ENCODE data around the gene GABRD. TPM values are rescaled to one million over a fixed set of nuclear protein-coding genes. Genes with fewer than 3 reads are reported as not detected.

The GABRD gene
- total and polyA plus RNA-seq, 2 of the 13 experiments (the other 11 are each of a cell fraction or from before 2014, with no cell fraction given), result not detected

DNA sequence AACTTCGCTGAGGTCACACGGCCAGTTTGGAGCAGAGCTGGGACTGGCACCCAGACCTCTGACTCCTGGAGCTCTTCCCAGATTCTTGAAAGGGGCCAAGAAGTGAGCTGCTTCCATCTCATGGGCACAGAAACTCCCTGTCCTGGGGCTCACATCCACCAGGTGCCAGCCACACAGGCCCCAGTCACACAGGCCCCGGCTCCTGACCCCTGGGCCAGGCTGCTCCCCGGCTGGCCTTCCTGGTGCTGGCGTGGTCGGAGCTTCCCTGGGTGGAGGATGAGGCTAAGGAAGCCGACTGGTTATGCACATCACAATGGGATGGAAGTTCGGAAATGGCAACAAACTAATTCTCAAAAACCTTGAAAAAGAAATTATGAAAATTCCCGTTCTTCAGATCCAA is 3.0 kb upstream of the GABRD start (continued):
- TF ChIP-seq, protein P1, sequence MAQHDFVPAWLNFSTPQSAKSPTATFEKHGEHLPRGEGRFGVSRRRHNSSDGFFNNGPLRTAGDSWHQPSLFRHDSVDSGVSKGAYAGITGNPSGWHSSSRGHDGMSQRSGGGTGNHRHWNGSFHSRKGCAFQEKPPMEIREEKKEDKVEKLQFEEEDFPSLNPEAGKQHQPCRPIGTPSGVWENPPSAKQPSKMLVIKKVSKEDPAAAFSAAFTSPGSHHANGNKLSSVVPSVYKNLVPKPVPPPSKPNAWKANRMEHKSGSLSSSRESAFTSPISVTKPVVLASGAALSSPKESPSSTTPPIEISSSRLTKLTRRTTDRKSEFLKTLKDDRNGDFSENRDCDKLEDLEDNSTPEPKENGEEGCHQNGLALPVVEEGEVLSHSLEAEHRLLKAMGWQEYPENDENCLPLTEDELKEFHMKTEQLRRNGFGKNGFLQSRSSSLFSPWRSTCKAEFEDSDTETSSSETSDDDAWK (CRISPR knock-in tag; IDR thresholded peaks at IDR 0.05), result no peak
- TF ChIP-seq IKZF5 (CRISPR knock-in tag; IDR thresholded peaks at IDR 0.05) (no peak), ZNF780A (CRISPR knock-in tag; IDR thresholded peaks at IDR 0.05) (no peak), RNF219 (CRISPR knock-in tag; IDR thresholded peaks at IDR 0.05) (no peak), PBX3 (CRISPR knock-in tag; IDR thresholded peaks at IDR 0.05; ENCODE audit: borderline replicate concordance) (no peak), CERS6 (CRISPR knock-in tag; IDR thresholded peaks at IDR 0.05) (no peak), RXRB (CRISPR knock-in tag; IDR thresholded peaks at IDR 0.05; ENCODE audit: borderline replicate concordance) (no peak), ZNF891 (CRISPR knock-in tag; IDR thresholded peaks at IDR 0.05) (no peak), ZNF235 (CRISPR knock-in tag; IDR thresholded peaks at IDR 0.05; ENCODE audit: borderline replicate concordance) (no peak)
- TF ChIP-seq, protein P2, sequence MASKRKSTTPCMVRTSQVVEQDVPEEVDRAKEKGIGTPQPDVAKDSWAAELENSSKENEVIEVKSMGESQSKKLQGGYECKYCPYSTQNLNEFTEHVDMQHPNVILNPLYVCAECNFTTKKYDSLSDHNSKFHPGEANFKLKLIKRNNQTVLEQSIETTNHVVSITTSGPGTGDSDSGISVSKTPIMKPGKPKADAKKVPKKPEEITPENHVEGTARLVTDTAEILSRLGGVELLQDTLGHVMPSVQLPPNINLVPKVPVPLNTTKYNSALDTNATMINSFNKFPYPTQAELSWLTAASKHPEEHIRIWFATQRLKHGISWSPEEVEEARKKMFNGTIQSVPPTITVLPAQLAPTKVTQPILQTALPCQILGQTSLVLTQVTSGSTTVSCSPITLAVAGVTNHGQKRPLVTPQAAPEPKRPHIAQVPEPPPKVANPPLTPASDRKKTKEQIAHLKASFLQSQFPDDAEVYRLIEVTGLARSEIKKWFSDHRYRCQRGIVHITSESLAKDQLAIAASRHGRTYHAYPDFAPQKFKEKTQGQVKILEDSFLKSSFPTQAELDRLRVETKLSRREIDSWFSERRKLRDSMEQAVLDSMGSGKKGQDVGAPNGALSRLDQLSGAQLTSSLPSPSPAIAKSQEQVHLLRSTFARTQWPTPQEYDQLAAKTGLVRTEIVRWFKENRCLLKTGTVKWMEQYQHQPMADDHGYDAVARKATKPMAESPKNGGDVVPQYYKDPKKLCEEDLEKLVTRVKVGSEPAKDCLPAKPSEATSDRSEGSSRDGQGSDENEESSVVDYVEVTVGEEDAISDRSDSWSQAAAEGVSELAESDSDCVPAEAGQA (IDR thresholded peaks at IDR 0.05; ENCODE audit: low read depth), result no peak
- TF ChIP-seq, protein P2 (CRISPR knock-in tag; IDR thresholded peaks at IDR 0.05; ENCODE audit: borderline replicate concordance), result no peak

Measured in HepG2 (cell line).